HepG2 (cell line): Measurements from ENCODE around the gene CNOT1. TPM values are rescaled to one million over a fixed set of nuclear protein-coding genes. Genes with fewer than 3 reads are reported as not detected.
A peak's percentile ranks its signal among the peaks of the same experiment; 100 is the strongest.

Experiments used
- DPF2 ChIP-seq: sonication (generic); formaldehyde crosslinking; IDR thresholded peaks from 2 replicates; pipeline ENCODE4 v1.4.0; 2020; ENCODE audit warnings: mild to moderate bottlenecking, low read depth, missing genetic modification reagents, borderline replicate concordance
- GMEB1 ChIP-seq: sonication (generic); formaldehyde crosslinking; IDR thresholded peaks from 2 replicates; pipeline ENCODE4 v1.5.1; 2020; ENCODE audit warnings: missing genetic modification reagents, mild to moderate bottlenecking, borderline replicate concordance
- IRF2 ChIP-seq: IDR thresholded peaks from 2 replicates; pipeline ENCODE4 v1.6.1; 2018; ENCODE audit warnings: missing genetic modification reagents, missing compliant biosample characterization
- SMC3 ChIP-seq: IDR thresholded peaks from 2 replicates; pipeline ENCODE4 v1.6.1; 2011; ENCODE audit warnings: low read length, improper control_type of control experiment
- SOX6 ChIP-seq, 2 experiments: fragments of 450-650 bp in 1 of 2; sonication (generic) in 1 of 2; formaldehyde crosslinking in 1 of 2; IDR thresholded peaks; 2 replicates each; pipeline versions ENCODE4 v1.4.0 to v1.6.1; 2017 to 2020; ENCODE audit warnings: antibody characterized with exemption in 1 of 2, mild to moderate bottlenecking in 1 of 2, missing genetic modification reagents in 1 of 2
- YEATS2 ChIP-seq: sonication (generic); formaldehyde crosslinking; IDR thresholded peaks from 2 replicates; pipeline ENCODE4 v1.4.0; 2020; ENCODE audit warnings: missing genetic modification reagents, borderline replicate concordance
- ZNF235 ChIP-seq: sonication (generic); formaldehyde crosslinking; IDR thresholded peaks from 2 replicates; pipeline ENCODE4 v1.8.1; 2023; ENCODE audit warnings: mild to moderate bottlenecking, missing genetic modification reagents, borderline replicate concordance
- ZNF678 ChIP-seq: sonication (generic); formaldehyde crosslinking; IDR thresholded peaks from 2 replicates; pipeline ENCODE4 v1.4.0; 2020; ENCODE audit warnings: mild to moderate bottlenecking, missing genetic modification reagents
- ZSCAN22 ChIP-seq: sonication (generic); formaldehyde crosslinking; IDR thresholded peaks from 2 replicates; pipeline ENCODE4 v1.4.0; 2020; ENCODE audit warnings: mild to moderate bottlenecking, missing genetic modification reagents
- polyA plus RNA-seq, 8 experiments: library from polyadenylated mRNA; depleted of rRNA in 3 of 8; stranded (reverse) in 7 of 8; unstranded in 1 of 8; fragments of >200 nt; fragmentation: Illumina TruSeq in 4 of 8; extraction: Trizol in 4 of 8; gene quantifications; 2 replicates each; pipeline versions ENCODE4 v1.2.1 to v1.2.3, GENCODE V29; 2011 to 2016; ENCODE audit warnings: low read depth in 4 of 8, missing spikeins in 1 of 8, mixed read lengths in 1 of 8; ENCODE audit not compliant: insufficient read depth in 1 of 8
- total RNA-seq, 5 experiments: library from RNA; depleted of rRNA; stranded (reverse); fragments of >200 nt; fragmentation: Illumina TruSeq; extraction: Trizol; gene quantifications; 2 replicates each; pipeline ENCODE4 v1.2.3, GENCODE V29; 2016; ENCODE audit warnings: low read depth in 1 of 5
- TF ChIP-seq, protein P1 (sequence below): sonication (generic); formaldehyde crosslinking; IDR thresholded peaks from 2 replicates; pipeline ENCODE4 v1.4.0; 2020; ENCODE audit warnings: mild to moderate bottlenecking, missing genetic modification reagents
- TF ChIP-seq, protein P2 (sequence below): sonication (generic); formaldehyde crosslinking; IDR thresholded peaks from 2 replicates; pipeline ENCODE4 v1.5.0; 2020; ENCODE audit warnings: missing genetic modification reagents
- TF ChIP-seq, protein P3 (sequence below): sonication (generic); formaldehyde crosslinking; conservative IDR thresholded peaks from 2 replicates; pipeline ENCODE4 v1.4.0; 2020; ENCODE audit warnings: missing genetic modification reagents
- TF ChIP-seq, protein P4 (sequence below): sonication (generic); formaldehyde crosslinking; conservative IDR thresholded peaks from 2 replicates; pipeline ENCODE4 v1.8.0; 2022; ENCODE audit warnings: low read depth, missing genetic modification reagents

The CNOT1 gene
- total and polyA plus RNA-seq, 2 of the 13 experiments (the other 11 are each of a cell fraction or from before 2014, with no cell fraction given): 188 to 232 TPM

GRCh38 chr16:58661199-58661830, 31.7 kb upstream of the CNOT1 start (continued):
- TF ChIP-seq, protein P1, sequence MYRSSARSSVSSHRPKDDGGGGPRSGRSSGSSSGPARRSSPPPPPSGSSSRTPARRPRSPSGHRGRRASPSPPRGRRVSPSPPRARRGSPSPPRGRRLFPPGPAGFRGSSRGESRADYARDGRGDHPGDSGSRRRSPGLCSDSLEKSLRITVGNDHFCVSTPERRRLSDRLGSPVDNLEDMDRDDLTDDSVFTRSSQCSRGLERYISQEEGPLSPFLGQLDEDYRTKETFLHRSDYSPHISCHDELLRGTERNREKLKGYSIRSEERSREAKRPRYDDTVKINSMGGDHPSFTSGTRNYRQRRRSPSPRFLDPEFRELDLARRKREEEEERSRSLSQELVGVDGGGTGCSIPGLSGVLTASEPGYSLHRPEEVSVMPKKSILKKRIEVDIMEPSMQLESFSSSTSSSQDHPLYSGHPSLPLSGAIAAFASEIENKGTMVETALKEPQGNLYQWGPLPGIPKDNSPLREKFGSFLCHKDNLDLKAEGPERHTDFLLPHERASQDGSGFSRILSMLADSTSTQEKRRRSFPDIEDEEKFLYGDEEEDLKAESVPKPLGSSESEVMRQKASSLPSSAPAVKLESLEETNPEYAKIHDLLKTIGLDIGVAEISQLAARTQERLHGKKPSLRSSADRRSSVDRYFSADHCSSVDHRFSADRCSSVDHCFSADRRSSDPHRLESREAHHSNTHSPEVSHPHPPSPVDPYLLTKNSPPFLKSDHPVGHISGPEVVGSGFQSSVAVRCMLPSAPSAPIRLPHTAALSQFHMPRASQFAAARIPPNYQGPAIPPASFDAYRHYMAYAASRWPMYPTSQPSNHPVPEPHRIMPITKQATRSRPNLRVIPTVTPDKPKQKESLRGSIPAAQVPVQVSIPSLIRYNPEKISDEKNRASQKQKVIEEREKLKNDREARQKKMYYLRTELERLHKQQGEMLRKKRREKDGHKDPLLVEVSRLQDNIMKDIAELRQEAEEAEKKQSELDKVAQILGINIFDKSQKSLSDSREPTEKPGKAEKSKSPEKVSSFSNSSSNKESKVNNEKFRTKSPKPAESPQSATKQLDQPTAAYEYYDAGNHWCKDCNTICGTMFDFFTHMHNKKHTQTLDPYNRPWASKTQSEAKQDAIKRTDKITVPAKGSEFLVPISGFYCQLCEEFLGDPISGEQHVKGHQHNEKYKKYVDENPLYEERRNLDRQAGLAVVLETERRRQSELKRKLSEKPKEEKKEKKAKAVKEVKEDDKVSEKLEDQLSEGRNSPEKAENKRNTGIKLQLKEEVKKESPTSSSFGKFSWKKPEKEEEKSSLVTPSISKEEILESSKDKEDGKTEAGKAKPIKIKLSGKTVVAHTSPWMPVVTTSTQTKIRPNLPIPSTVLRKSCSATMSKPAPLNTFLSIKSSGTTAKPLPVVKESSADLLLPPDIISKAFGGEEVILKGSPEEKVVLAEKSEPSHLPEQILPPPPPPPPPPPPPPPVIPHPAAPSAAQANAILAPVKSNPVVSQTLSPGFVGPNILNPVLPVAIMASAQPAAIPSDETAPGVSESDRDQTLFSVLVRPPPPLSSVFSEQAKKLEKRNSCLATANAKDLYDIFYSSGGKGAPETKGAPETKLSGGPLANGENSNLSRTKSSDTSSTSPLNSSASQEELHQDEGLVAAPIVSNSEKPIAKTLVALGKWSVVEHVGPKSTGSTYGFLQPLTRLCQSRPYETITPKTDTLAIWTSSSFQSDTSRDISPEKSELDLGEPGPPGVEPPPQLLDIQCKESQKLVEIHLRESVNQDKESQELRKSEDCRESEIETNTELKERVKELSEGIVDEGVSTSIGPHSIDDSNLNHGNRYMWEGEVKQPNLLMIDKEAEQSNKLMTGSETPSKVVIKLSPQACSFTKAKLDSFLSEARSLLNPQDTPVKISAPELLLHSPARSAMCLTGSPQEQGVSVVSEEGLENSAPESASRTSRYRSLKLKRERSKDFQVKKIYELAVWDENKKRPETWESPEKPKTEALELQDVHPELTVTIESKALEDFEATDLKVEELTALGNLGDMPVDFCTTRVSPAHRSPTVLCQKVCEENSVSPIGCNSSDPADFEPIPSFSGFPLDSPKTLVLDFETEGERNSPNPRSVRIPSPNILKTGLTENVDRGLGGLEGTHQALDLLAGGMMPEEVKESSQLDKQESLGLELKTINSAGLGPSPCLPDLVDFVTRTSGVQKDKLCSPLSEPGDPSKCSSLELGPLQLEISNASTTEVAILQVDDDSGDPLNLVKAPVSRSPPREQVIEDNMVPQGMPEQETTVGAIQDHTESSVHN: no peak
- TF ChIP-seq, protein P2, sequence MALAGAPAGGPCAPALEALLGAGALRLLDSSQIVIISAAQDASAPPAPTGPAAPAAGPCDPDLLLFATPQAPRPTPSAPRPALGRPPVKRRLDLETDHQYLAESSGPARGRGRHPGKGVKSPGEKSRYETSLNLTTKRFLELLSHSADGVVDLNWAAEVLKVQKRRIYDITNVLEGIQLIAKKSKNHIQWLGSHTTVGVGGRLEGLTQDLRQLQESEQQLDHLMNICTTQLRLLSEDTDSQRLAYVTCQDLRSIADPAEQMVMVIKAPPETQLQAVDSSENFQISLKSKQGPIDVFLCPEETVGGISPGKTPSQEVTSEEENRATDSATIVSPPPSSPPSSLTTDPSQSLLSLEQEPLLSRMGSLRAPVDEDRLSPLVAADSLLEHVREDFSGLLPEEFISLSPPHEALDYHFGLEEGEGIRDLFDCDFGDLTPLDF (CRISPR knock-in tag): no peak
- TF ChIP-seq YEATS2 (CRISPR knock-in tag) (peak; percentile 66; the same call in 1 of the 2 replicates), IRF2 (CRISPR knock-in tag) (0 out of 2 replicates have a peak, but pooled peaks have one; percentile 52), SMC3 (peak; percentile 87), SOX6 (IDR thresholded peaks at IDR 0.05) (no peak), SOX6 (CRISPR knock-in tag; IDR thresholded peaks at IDR 0.05) (peak; percentile 22; the same call in 1 of the 2 replicates), ZSCAN22 (CRISPR knock-in tag) (no peak), ZNF678 (CRISPR knock-in tag) (no peak), DPF2 (CRISPR knock-in tag) (no peak), ZNF235 (CRISPR knock-in tag) (no peak), GMEB1 (CRISPR knock-in tag) (peak; percentile 25; the same call in 1 of the 2 replicates)
- TF ChIP-seq, protein P3, sequence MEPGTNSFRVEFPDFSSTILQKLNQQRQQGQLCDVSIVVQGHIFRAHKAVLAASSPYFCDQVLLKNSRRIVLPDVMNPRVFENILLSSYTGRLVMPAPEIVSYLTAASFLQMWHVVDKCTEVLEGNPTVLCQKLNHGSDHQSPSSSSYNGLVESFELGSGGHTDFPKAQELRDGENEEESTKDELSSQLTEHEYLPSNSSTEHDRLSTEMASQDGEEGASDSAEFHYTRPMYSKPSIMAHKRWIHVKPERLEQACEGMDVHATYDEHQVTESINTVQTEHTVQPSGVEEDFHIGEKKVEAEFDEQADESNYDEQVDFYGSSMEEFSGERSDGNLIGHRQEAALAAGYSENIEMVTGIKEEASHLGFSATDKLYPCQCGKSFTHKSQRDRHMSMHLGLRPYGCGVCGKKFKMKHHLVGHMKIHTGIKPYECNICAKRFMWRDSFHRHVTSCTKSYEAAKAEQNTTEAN: no peak
- TF ChIP-seq, protein P4, sequence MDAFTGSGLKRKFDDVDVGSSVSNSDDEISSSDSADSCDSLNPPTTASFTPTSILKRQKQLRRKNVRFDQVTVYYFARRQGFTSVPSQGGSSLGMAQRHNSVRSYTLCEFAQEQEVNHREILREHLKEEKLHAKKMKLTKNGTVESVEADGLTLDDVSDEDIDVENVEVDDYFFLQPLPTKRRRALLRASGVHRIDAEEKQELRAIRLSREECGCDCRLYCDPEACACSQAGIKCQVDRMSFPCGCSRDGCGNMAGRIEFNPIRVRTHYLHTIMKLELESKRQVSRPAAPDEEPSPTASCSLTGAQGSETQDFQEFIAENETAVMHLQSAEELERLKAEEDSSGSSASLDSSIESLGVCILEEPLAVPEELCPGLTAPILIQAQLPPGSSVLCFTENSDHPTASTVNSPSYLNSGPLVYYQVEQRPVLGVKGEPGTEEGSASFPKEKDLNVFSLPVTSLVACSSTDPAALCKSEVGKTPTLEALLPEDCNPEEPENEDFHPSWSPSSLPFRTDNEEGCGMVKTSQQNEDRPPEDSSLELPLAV: no peak
